Activated CD4-positive, alpha-beta T cell treated with anti-CD3 and anti-CD28 coated beads, Interleukin-2, amount 10 ng/mL, durations not matched to agents 7 days and 5 days (primary cell): ENCODE measurements around the gene YIPF3. TPM values are rescaled to one million over a fixed set of nuclear protein-coding genes. Genes with fewer than 3 reads are reported as not detected.
"Not testable (repeated sequence)": the region's sequence is repeated elsewhere in the genome, so short reads cannot be mapped to it uniquely, and the experiment has no call there.

Experiments used
- CTCF ChIA-PET: fragments of 350-600 bp; sonication (Branson Sonifier 250); formaldehyde crosslinking; loops from one replicate; lab custom pipeline; 2021; ENCODE audit warnings: antibody characterized with exemption; lab: Charles Lee
- POLR2A ChIA-PET: fragments of 350-600 bp; sonication (Branson Sonifier 250); formaldehyde crosslinking; loops from one replicate; lab custom pipeline; 2021; ENCODE audit warnings: antibody characterized with exemption; lab: Charles Lee
- DNase-seq: peaks from one replicate; pipeline ENCODE4 v3.0.0-alpha.2; 2020
- H3K27ac Mint-ChIP-seq: one replicate; pipeline ENCODE4 v1.8.0; 2021; ENCODE audit warnings: mild to moderate bottlenecking, moderate library complexity, mixed read lengths
- H3K27me3 Mint-ChIP-seq: one replicate; pipeline ENCODE4 v1.8.0; 2021; ENCODE audit warnings: mixed read lengths
- H3K36me3 Mint-ChIP-seq: one replicate; pipeline ENCODE4 v1.8.0; 2021; ENCODE audit warnings: low read depth, mixed read lengths
- H3K4me1 Mint-ChIP-seq: one replicate; pipeline ENCODE4 v1.8.0; 2021; ENCODE audit warnings: mixed read lengths
- H3K4me3 Mint-ChIP-seq: one replicate; pipeline ENCODE4 v1.8.0; 2021; ENCODE audit warnings: mild to moderate bottlenecking, moderate library complexity, mixed read lengths
- H3K9me3 Mint-ChIP-seq: one replicate; pipeline ENCODE4 v1.8.0; 2021; ENCODE audit warnings: mixed read lengths
- total RNA-seq, 2 experiments: library from RNA; stranded (reverse); gene quantifications; one replicate each; pipeline ENCODE4 v1.2.3, GENCODE V29; 2021

Gene YIPF3
- total RNA-seq, 2 experiments from 2014 or later = 68.1 to 71.7 TPM

DNA sequence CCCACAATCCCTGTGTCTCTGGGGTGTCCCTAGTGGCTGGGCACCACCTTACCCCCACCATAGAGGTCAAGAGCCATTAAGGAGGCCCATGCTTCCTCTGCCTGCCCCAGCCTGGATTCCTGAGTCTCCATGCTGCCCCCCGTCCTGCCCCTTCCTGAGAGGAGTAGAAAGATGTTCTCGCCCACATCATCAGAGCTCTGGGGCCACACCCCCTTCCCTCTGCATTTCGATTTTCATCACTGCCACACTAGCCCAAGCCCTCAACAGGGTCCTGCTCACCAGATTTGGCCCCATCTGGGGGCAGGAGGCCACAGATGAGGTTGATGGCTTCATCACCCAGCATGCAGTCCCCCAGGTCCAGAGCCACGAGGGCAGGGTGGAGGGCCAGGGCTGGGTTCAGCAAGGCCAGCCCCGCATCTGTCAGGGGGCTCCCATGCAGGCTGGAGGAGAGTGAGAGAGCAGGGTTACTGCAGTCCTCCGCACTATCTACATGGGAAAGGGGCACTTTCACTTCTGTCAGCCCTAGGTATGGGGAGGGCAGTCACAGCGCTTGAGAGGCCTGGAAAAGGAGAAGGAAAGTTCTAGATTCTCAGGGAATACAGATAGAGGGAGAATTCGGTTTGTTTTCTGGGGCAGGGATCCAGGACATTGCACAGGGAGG lies 8.1 kb downstream of the YIPF3 start:
- no peaks in the 10 kb centered on the region for H3K9me3 Mint-ChIP-seq
- H3K4me1 Mint-ChIP-seq = peaks cover 17% of the 10 kb centered on the region

DNA sequence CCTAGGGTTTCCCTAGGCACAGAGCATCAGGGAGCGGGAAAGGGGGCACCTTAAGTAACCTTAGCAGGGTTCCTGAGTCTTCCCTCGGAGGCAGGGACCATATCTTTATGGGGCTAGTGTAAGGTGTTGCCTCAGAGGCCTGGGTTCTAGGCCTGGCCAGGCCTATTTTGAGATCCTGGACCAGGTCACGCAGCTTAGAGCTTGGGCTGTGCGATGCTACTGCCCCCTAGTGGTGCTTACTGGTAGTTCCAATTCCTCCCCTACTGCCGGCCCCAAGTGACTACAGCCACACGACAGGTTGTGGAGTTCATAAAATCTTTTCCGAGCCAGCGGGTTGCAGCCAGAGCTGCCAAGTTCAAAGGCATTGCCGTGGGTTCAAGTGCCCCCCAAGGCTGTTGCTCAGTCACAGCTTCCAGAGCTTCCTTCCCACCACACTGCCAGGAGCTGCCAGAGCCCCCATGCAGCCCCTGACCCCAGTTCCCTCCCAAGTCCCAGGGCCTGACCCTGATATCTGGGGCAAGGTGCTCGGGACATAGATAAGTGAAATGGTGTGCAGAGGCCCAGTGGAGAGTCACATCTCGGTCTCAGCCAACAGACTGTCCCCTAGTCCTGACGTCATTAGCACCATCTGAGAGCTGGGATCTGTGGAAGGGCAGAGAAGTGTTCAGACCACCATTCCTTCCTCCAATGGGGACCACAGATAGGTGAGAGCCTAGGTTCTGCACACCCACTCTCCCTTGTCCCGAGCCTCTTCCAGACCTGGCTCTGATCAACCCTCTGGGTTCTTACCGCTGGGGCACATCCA lies 9.9 kb downstream of the YIPF3 start:
- H3K4me1 Mint-ChIP-seq = peaks cover 13% of the 10 kb centered on the region

More for the DNA sequence above, 8.1 kb downstream of the YIPF3 start:
- ChIA-PET CTCF (interaction anchor here (1.6 to 6.8 kb wide), 8 partner anchors 8 to 279 kb away, joined by 4 to 54 read pairs (median 13); partner anchors contain the start of genes DLK2, DNPH1, POLR1C and YIPF3), POLR2A (no interaction called here)
- Mint-ChIP-seq H3K36me3 (peaks cover 22% of the 10 kb centered on the region), H3K4me3 (peak overlapping the region; percentile 53), H3K27me3 (peaks cover 16% of the 10 kb centered on the region), H3K27ac (no peak overlapping the region)
- DNase-seq = no peak

DNA sequence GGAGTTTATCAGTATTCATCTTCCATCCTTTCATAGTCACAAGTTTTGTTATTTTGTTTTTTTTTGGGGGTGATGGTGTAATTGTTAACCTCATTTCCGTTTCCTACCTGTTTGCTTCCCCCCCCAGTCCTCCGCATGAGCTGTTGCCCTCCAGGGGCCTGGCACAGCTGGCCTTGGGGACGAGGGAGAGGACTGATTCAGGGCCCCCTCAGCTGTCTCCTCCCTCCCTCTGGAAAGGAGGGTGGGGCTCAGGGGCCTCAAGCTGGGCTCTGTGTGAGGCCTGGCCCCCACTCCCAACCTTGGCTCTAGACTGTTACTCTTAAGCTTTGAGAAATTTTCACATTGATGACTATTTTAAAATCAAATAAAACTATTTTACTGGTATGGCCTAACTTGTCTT lies 10.6 kb downstream of the YIPF3 start:
- no peak overlapping the region for H3K4me3 Mint-ChIP-seq
- DNase-seq = no peak
- no peak overlapping the region for H3K27ac Mint-ChIP-seq

More for the DNA sequence above, 9.9 kb downstream of the YIPF3 start:
- ChIA-PET CTCF (interaction anchor here (0.6 to 6.8 kb wide), 30 partner anchors 8 to 334 kb away, joined by 3 to 54 read pairs (median 4); partner anchors contain the start of genes CRIP3, DLK2, DNPH1 and POLR1C), POLR2A (interaction anchor here (0.6 kb wide), 2 partner anchors 214 to 1708 kb away, joined by 3 read pairs; no protein-coding TSS in a partner anchor)
- Mint-ChIP-seq H3K9me3 (no peaks in the 10 kb centered on the region), H3K36me3 (peaks cover 15% of the 10 kb centered on the region), H3K27me3 (peaks cover 16% of the 10 kb centered on the region), H3K27ac (no peak overlapping the region), H3K4me3 (no peak overlapping the region)
- peak; percentile 83 for DNase-seq

DNA sequence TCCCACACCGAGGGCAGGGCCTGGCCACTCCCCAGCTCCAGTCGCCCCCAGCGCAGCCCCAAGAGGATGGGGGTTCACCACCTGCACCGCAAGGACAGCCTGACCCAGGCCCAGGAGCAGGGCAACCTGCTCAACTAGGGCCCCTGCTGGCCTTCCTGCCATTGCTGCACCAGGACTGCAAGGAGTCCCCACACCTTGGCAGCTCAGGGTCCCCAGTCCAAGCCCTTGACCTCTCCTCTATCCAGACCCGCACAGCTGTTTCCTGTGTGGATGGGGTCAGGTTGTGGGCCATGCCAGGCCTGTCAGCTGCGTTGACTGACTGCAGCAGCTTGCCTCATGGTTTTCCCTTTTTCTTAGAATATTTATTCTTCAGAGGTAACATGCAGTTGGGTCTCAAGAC lies 11.0 kb downstream of the YIPF3 start:
- POLR2A ChIA-PET = interaction anchor here (0.6 kb wide), 1 partner anchor 158 kb away, joined by 9 read pairs; no protein-coding TSS in a partner anchor
- CTCF ChIA-PET = interaction anchor here (0.6 to 6.8 kb wide), 18 partner anchors 11 to 585 kb away, joined by 3 to 54 read pairs (median 4); partner anchors contain the start of genes CRIP3, DLK2, POLR1C and YIPF3
- Mint-ChIP-seq H3K27me3 (peaks cover 16% of the 10 kb centered on the region), H3K27ac (no peak overlapping the region), H3K4me3 (no peak overlapping the region), H3K36me3 (peaks cover 10% of the 10 kb centered on the region), H3K4me1 (peaks cover 13% of the 10 kb centered on the region), H3K9me3 (no peaks in the 10 kb centered on the region)
- DNase-seq = no peak

More for the DNA sequence above, 10.6 kb downstream of the YIPF3 start:
- no peaks in the 10 kb centered on the region for H3K9me3 Mint-ChIP-seq
- H3K36me3 Mint-ChIP-seq = peaks cover 13% of the 10 kb centered on the region
- peaks cover 13% of the 10 kb centered on the region for H3K4me1 Mint-ChIP-seq
- POLR2A ChIA-PET = interaction anchor here (0.6 kb wide), 1 partner anchor 1707 kb away, joined by 3 read pairs; no protein-coding TSS in a partner anchor
- CTCF ChIA-PET = interaction anchor here (0.6 to 6.8 kb wide), 24 partner anchors 11 to 585 kb away, joined by 3 to 54 read pairs (median 4); partner anchors contain the start of genes CRIP3, DLK2, POLR1C and YIPF3
- peaks cover 16% of the 10 kb centered on the region for H3K27me3 Mint-ChIP-seq

DNA sequence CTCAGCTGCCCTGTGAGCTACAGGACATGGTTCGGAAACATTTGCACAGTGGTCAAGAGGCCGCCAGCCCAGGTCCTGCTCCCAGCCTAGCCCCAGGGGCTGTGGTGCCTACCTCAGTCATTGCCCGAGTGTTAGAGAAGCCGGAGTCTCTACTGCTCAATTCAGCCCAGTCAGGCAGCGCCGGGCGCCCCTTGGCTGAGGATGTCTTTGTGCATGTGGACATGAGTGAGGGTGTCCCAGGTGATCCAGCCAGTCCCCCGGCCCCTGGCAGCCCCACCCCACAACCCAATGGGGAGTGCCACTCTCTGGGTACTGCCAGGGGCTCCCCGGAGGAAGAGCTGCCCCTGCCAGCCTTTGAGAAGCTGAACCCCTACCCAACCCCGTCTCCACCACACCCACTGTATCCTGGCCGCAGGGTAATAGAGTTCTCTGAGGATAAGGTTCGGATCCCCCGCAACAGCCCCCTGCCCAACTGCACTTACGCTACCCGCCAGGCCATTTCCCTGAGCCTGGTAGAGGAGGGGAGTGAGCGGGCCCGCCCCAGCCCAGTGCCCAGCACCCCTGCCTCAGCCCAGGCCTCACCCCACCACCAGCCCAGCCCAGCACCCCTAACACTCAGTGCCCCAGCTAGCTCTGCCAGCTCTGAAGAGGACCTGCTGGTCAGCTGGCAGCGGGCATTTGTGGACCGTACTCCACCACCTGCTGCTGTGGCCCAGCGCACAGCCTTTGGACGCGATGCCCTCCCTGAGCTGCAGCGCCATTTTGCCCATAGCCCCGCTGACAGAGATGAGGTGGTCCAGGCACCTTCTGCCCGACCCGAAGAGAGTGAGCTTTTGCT lies 11.8 kb downstream of the YIPF3 start:
- ChIA-PET POLR2A (interaction anchor here (0.6 kb wide), 1 partner anchor 159 kb away, joined by 9 read pairs; no protein-coding TSS in a partner anchor), CTCF (interaction anchor here (0.6 to 6.8 kb wide), 10 partner anchors 11 to 757 kb away, joined by 3 to 54 read pairs (median 4); partner anchors contain the start of genes POLR1C and YIPF3)
- peaks cover 10% of the 10 kb centered on the region for H3K4me1 Mint-ChIP-seq
- H3K27me3 Mint-ChIP-seq = peaks cover 14% of the 10 kb centered on the region
- DNase-seq = no peak
- H3K36me3 Mint-ChIP-seq = peaks cover 10% of the 10 kb centered on the region
- H3K27ac Mint-ChIP-seq = no peak overlapping the region
- no peaks in the 10 kb centered on the region for H3K9me3 Mint-ChIP-seq
- H3K4me3 Mint-ChIP-seq = no peak overlapping the region

DNA sequence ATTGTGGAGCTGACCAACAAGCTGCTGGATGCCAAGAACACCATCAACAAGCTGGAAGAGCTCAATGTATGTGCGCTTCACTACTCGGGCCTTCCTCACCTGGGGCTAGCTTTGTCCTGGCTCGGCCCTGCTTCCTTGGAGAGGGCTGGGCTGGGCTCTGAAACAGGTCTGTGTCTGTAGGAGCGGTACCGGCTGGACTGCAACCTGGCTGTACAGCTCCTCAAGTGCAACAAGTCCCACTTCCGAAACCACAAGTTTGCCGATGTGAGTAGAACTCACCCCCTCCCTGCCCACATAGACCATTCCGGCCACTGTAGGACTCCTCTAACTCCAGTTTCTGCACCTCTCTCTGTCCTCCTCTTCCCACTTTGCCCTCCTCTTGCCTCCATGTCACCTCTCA lies 13.3 kb downstream of the YIPF3 start:
- ChIA-PET CTCF (interaction anchor here (1.3 to 2.2 kb wide), 2 partner anchors 11 to 240 kb away, joined by 3 to 6 read pairs; no protein-coding TSS in a partner anchor), POLR2A (no interaction called here)
- Mint-ChIP-seq H3K4me1 (peaks cover 3% of the 10 kb centered on the region), H3K4me3 (no peak overlapping the region), H3K27ac (peak overlapping the region; percentile 26), H3K9me3 (no peaks in the 10 kb centered on the region), H3K36me3 (peaks cover 11% of the 10 kb centered on the region), H3K27me3 (peaks cover 4% of the 10 kb centered on the region)
- DNase-seq = no peak

DNA sequence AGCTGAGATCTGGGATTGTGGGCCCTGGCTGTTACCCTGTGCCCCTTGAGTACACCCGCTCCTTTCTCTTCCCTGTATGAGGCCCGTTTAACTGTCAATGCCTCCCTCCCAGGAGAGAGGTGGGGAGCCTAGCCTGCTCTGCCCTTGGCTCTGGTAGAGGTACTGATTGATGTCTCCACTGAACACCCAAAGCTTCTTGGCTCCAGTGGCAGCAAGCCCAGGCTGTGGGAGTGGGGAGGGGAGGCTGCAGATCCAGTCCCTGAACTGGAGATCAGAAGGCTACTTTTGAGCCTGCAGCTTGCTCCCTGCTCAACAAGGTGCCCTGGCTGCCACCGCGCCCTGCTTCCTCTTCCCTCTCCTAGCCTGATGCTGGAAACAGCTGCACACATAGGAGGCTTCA lies 14.1 kb downstream of the YIPF3 start:
- H3K9me3 Mint-ChIP-seq = no peaks in the 10 kb centered on the region
- ChIA-PET POLR2A (no interaction called here), CTCF (interaction anchor here (0.6 to 2.2 kb wide), 2 partner anchors 10 to 87 kb away, joined by 4 to 6 read pairs; no protein-coding TSS in a partner anchor)
- DNase-seq = no peak
- H3K4me3 Mint-ChIP-seq = no peak overlapping the region
- peaks cover 11% of the 10 kb centered on the region for H3K36me3 Mint-ChIP-seq
- peaks cover 3% of the 10 kb centered on the region for H3K4me1 Mint-ChIP-seq
- no peaks in the 10 kb centered on the region for H3K27me3 Mint-ChIP-seq
- no peak overlapping the region for H3K27ac Mint-ChIP-seq

DNA sequence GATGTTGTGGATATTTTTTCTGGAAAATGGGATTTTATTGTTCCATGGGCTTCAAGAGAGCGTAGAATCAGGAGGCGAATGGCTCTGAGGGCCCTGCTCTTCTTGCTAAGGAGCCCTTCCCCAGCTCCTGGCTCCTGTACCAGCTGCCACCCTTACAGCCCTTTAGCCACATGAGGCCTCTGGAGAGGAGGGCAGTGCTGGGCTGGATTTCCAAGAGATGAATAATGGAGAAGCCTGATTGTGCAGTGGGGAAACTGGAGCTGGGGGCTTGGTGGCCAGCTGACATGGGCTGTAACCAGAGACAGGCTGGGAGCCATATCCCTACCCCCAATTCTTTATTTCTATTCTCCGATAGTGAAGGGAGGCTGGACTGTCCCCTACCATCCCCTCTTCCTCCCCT lies 15.8 kb downstream of the YIPF3 start:
- Mint-ChIP-seq H3K36me3 (peaks cover 9% of the 10 kb centered on the region), H3K4me1 (peaks cover 2% of the 10 kb centered on the region), H3K27me3 (no peaks in the 10 kb centered on the region), H3K27ac (no peak overlapping the region), H3K4me3 (no peak overlapping the region), H3K9me3 (no peaks in the 10 kb centered on the region)
- CTCF ChIA-PET = interaction anchor here (0.6 to 2.2 kb wide), 4 partner anchors 8 to 144 kb away, joined by 3 to 7 read pairs (median 5); partner anchors contain the start of gene LRRC73
- DNase-seq = no peak
- POLR2A ChIA-PET = no interaction called here

DNA sequence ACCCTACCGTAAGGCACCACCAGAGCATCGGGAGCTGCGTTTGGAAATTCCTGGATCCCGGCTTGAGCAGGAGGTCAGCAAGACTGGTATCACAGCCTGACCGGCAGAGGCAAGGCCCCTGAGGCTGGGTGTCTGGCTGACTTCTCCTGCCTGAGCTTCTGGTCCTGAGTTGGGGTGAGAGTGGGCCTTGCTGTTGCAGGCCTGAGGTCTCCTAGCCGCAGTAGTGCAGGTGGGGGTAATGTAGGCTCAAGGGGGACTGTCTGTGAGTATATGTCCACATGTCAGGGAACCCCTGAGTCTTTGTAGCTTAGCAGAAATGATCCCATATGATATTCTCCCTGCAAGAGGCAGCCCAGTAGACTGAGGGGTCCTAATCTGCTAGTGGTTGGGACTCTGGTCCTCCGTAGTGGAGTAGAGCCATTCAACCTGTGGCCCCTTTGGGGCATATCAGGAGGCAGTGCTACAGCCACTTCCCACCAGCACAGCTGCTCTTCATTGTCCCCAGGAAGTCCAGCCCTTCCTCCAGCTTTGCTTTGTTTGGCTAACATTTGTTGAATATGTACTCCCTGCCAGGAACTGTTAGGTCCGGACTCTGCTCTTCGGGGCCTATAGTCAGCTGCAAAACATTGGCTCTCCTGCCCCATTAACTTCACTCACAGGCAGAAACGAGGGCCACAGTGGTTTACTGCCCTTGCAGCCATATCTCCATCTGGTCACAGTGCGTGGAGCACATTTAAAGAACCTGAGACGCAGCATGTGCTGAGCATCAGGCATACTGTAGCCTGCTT lies 17.5 kb downstream of the YIPF3 start:
- CTCF ChIA-PET = interaction anchor here (0.6 to 2.4 kb wide), 4 partner anchors 9 to 869 kb away, joined by 3 to 10 read pairs (median 4); no protein-coding TSS in a partner anchor
- Mint-ChIP-seq H3K27me3 (no peaks in the 10 kb centered on the region), H3K4me1 (peaks cover 14% of the 10 kb centered on the region), H3K4me3 (no peak overlapping the region), H3K36me3 (peaks cover 9% of the 10 kb centered on the region), H3K27ac (no peak overlapping the region), H3K9me3 (no peaks in the 10 kb centered on the region)
- POLR2A ChIA-PET = no interaction called here
- DNase-seq = no peak

DNA sequence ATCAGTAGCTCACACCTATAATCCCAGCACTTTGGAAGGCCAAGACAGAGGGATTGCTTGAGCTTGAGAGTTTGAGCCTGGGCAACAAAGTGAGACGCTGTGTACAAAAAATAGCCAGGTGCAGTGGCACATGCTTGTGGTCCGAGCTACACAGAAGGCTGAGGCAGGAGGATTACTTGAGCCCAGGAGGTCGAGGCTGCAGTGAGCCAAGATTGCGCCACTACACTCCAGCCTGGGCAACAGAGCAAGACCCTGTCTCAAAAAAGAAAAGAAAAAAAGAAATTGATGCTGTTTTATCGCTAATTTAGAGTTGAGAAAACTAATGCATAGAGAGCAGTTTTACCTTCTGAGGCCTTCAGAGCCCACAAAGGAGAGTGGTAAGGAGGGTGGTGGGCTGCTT lies 18.4 kb downstream of the YIPF3 start:
- H3K27ac Mint-ChIP-seq, DNase-seq, H3K9me3 Mint-ChIP-seq, H3K4me3 Mint-ChIP-seq, H3K36me3 Mint-ChIP-seq, H3K27me3 Mint-ChIP-seq, POLR2A ChIA-PET: not testable (repeated sequence)
- CTCF ChIA-PET = interaction anchor here (0.5 to 2.4 kb wide), 2 partner anchors 10 to 205 kb away, joined by 3 to 10 read pairs; no protein-coding TSS in a partner anchor
- H3K4me1 Mint-ChIP-seq = peaks cover 19% of the 10 kb centered on the region

DNA sequence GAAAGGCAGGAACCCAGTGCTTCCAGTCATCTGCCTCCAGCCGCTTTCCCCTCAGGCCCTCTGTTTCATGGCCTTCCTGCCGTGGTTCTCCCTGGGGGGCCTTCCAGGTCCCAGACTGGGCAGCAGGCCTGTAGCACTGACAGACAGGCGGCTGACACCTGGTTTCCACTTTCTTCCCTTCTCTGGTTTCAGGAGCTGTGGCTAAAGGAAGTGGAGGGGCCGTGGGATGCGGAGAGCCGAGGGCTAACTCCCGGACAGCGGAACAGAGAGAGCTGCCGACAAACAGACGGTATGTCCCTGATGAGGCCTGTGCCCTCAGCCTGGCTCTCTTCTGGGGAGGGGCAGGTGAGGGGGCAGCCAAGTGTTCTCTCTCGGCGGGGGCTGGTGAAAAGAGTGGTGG lies 19.0 kb downstream of the YIPF3 start:
- H3K9me3 Mint-ChIP-seq = no peaks in the 10 kb centered on the region
- no peak for DNase-seq
- H3K4me3 Mint-ChIP-seq = no peak overlapping the region
- CTCF ChIA-PET = interaction anchor here (1.4 to 3.8 kb wide), 3 partner anchors 10 to 96 kb away, joined by 3 to 19 read pairs (median 10); no protein-coding TSS in a partner anchor
- H3K4me1 Mint-ChIP-seq = peaks cover 19% of the 10 kb centered on the region
- H3K36me3 Mint-ChIP-seq = peaks cover 7% of the 10 kb centered on the region
- POLR2A ChIA-PET = no interaction called here
- peak overlapping the region; percentile 62 for H3K27ac Mint-ChIP-seq
- no peaks in the 10 kb centered on the region for H3K27me3 Mint-ChIP-seq
